Occipital lobe (tissue), 2 donors: ENCODE data around the gene DACH2. TPM values are rescaled to one million over a fixed set of nuclear protein-coding genes. Genes with fewer than 3 reads are reported as not detected.
"Not testable (repeated sequence)": the region's sequence is repeated elsewhere in the genome, so short reads cannot be mapped to it uniquely, and the experiment has no call there.

ENCODE experiments used
- DNase-seq: peaks from one replicate; lab custom pipeline; 2025; lab: John Stamatoyannopoulos, UW
- total RNA-seq: library from RNA; depleted of rRNA; stranded (reverse); fragments of >200 nt; gene quantifications from one replicate; pipeline ENCODE4 v1.2.3, GENCODE V29; 2014

DACH2 gene
- total RNA-seq: 6.4 TPM

DNA sequence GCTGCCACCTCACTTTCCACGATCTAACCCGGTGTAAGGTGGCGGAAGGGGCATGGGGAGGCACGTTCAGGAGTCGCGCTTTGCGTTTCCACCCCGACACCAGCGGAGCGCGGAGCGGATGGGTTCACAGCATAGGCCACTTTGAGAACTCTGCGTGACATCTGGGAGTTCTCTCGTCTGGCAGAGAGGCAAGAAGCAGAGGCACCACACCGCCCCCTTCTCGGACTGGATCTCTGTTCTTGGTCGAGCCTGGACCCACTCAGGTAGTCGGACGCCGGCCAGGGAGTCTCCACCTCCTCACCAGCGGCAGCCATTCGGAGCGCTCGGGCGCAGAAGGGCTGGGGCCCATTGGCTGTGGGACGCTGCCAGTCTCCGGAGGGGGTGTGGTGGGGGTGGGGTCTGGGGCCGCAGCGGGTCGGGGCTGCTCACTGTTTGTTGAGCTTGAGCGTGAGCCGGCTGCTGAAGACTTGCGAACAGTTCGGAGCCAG, at the start of gene DACH2:
DACH2 (plus strand) TSS at position 428 of the 488 bp plus-strand sequence.
- DNase-seq: peak; percentile 56

DNA sequence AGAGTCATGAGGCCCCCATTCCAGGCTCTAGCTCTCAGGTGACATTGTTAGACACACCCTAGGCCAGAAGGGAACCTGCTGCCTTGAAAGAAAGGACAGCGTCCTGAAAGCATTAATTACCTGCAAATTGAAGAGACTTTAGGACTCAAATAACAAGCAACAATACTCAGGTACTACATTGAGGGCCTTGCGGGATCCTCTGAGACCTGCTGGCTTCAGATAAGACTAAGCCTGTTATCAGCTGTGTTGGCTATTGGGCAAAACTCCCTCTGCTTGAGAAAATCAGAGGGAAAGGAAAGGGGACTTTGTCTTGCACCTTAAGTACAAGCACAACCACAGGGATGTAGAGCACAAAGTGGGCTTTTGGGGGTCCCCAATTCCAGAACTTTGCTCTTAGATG, 45.9 kb upstream of the DACH2 start:
- DNase-seq: no peak

DNA sequence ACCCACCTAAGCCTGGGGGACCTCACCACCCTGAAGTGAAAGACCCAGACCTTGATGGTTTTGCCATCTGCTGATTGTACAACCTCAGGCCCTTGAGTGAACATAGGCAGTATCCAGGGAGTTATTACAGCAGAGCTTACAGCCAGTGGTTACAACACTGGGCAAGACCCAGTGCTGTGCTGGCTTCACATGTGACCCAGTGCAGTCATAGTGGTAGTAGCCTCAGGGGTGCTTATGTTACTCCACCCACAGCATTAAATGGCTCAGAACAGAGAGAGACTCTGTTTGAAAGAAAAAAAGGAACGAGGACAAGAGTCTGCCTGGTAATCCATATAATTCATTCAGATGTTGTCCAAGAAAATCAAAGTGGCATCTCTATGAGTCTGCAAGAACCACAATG, 45.2 kb upstream of the DACH2 start:
- no peak for DNase-seq

DNA sequence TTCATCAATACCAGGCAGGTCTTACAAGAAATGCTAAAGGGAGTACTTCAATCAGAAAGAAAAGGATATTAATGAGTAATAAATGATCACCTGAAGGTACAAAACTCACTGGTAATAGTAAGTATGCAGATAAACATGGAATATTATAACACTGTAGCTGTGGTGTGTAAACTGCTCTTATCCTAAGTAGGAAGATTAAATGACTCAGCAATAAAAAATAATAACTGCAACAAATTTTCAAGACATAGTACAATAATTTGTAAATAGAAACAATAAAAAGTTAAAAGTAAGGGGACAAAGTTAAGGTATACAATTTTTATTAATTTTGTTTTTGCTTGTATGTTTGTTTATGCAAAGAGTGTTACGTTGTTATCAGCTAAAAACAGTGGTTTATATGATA, 43.7 kb upstream of the DACH2 start:
- DNase-seq: no peak

DNA sequence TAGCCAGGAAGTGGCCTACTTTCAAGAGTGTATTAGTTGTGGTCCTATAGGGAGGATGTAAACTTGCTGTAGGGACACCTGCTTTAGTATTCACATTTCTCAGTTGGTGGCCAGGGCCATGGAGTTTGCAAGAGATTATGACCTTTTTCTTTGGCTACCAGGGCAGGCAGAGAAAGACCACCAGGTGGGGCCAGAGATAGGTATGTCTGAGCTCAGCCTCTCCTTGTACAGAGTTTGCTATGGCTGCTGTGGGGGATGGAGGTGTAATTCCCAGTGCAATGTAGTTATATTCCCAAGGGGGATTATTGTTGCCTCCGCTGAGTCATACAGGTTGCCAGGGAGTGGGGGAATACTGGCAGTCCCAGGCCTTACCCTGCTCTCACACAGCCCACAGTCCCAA, 26.3 kb upstream of the DACH2 start:
- DNase-seq: no peak

DNA sequence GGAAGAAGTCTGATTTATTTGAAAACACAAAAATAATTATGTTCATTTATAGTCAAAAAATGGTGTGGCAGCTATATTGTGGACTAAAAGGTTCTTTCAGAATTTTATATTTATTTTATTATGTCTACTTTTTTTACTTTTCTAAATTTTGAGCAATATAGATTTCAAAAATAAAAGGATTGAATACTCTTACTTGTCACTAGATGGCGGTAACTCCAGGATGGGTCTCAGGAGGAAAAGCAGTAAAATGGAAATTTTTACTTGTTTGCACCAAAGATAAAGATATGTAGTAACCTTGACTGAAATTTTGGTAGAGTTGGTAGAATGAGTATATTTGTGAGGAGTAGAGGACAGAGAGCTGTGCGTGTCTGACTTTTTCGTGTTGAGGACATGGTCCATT, 14.5 kb upstream of the DACH2 start:
- DNase-seq: no peak

DNA sequence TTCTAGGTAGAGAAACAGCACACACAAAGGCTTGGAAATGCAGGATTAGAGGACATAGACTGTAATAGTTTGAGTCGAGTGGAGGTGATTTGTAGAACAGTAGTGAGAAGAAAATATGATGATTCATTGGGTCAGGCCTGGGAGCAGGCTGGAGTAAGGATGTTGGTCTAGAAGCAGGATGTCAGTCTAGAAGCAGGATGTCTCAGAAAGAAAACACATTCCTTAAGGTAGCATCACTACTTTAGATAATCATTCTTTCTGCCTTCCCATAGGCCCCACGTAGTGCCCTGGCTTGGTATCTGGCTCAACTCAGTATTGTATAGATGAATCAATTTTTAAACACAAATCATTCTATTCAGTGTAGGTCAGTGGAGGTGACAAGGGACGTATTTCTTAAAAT, 11.2 kb upstream of the DACH2 start:
- DNase-seq: no peak

DNA sequence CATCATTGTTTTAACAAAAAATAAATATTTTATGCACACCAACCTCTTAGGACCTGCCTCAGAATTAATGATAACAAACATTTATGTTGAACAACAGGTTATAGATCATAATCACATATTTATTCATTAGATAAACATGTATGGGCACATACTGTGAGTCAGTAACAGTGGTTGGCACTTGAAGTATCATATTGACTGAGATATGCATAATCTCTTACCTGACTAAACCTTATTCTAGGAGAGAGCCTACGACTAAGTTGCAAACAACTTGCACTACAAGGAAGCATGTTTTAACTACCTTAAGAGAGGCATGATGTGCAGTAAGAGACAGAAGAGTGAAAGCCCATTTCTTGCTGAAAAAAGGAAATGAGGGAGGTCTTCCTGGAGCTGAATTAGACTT, 6.5 kb upstream of the DACH2 start:
- no peak for DNase-seq

DNA sequence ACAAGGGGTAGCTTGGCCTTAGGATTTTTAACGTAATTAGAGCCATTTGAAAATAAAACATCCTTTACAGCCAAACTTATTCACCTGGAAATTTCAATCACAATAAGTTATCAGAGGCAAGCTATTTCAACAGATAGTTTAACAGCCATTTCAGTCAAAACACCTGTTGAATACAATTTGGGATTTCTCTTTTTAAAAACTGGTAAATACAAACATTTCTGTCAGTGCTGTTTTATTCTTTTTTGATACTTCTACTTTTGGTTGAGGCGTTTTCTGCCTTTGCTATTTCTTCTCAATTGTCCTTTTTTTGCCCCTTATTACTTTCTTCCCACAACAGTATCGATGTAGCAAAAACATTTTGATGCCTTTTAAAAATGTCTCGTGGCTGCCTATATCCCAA, 2.1 kb upstream of the DACH2 start:
- DNase-seq: no peak

DNA sequence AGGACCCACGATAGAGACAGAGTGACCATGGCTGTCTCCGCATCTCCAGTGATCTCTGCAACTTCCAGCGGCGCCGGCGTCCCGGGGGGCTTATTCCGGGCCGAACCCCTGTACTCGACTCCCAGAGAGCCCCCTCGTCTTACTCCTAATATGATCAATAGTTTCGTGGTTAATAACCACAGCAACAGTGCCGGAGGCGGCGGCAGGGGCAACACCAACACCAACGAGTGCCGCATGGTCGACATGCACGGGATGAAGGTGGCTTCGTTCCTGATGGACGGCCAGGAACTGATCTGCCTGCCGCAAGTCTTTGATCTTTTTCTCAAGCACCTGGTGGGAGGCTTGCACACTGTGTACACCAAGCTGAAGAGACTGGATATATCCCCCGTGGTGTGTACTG, 343 bp downstream of the DACH2 start:
- DNase-seq: no peak

DNA sequence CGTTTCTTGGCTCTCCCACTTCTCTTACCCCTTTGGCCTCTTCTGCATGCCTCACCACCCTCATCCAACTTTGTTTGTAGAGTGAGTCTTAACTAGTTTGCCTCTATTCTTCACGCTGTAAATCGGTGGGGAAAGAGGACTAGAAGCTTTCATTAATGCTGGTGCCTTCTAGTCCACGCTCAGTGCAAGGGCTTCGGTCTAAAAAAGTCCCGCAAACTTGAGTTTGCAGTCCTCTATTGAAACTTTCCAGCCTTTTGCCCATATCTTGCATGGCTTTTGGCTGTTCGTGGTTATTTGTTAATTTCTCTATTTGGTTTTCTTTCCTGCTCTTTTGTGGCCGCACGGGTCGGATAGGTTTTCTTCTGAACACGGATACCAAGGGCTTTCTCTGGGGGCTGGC, 868 bp downstream of the DACH2 start:
- no peak for DNase-seq

DNA sequence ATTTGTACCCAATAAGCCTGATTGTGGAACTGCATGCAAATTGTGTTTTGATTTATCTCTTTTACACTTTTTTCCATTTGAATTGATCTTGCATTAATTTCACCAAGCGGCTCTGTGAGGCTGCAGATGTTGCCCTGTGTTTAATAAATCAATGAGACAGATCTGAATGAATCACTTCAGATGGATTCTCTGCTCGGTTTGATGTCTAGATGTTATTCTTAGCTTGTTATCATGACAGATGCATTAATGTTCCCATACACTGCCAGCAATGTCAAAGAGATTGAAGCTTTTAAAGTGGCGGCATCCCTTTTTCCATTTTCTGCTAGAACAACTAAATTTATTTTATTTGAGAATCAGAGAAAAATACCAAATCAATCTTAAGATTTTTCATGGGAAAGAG, 6.3 kb downstream of the DACH2 start:
- DNase-seq: no peak

DNA sequence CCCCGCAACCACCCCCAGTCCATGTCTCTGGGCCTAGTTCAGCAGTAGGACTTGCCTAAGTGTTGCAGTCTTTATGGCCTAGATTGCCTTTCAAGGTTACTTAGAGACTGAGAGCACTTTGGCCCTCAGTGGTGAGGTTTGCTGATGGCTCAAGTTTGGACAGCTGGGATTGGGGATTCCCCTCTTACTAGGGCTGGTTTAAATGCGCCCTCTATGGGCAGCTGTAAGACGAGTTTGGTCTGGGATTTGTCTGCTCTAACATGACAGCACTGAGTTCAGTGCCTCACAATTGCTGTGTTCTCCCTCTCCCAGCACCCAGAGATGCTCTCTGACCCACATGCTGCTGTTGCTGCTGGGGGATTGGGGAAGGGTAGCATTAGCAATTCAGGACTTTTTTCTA, 23.1 kb downstream of the DACH2 start:
- DNase-seq: no peak

DNA sequence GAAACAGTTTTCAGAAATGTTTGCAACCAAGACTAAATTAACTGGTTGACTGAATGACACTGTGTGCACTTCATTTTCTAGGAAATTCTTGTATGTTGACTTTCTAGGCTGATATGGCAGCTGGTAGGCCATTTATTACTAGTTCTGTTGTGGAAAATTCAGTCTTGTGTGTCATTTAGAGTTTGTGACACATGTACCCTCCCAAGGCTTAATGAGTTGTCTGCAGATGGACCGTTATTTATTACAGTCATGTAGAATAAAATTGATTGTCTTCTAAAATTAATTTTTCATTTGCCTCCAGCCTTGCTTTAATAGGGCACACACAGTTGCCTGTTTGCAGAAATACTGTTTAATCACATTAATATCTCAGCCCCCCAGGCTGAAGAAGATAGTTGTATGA, 30.7 kb downstream of the DACH2 start:
- no peak for DNase-seq

DNA sequence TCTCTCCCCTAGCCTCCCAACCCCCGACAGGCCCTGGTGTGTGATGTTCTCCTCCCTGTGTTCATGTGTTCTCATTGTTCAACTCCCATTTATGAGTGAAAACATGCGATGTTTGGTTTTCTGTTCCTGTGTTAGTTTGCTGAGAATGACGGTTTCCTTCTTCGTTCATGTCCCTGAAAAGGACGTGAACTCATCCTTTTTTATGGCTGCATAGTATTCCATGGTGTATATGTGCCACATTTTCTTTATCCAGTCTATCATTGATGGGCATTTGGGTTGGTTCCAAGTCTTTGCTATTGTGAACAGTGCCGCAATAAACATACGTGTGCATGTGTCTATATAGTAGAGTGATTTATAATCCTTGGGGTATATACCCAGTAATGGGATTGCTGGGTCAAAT, 33.1 kb downstream of the DACH2 start:
- not testable (repeated sequence) for DNase-seq

DNA sequence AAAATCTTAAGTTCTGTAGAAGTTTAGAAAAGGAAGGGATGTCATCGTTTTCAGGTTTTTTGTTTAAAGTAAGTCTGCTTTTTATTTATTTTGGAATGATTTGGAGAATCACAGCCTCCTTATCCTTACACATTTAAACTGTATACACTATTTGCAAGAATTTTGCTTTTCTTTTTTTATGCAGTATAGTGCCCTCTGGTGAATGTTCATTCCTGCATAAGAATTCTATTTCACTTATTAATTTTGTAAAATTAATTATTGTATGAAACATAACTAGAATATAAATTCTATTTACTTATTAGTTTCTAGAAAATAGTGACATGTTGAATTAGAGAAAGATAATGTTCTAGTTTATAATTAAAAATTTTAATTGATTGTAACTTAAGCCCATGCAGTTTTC, 44.6 kb downstream of the DACH2 start:
- DNase-seq: no peak

DNA sequence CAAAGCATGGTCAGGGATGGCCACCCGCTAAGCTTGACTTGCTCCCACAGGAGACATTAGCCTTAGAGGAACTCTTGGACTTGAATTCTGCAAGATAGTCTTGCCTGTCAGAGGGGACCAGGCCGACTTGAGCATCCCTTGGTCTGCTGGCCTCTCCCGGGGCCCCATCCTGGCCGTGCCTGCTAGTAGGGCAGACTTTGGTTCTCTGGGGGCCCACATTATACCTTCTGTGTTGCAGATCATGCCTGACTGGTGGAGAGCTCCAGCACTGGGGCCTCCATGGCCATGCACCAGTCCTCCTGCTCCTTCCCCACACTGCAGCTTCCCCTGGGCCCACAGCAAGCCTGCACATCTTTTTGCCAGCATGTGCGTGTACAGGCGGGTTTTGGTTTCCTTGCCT, 46.5 kb downstream of the DACH2 start:
- DNase-seq: no peak

DNA sequence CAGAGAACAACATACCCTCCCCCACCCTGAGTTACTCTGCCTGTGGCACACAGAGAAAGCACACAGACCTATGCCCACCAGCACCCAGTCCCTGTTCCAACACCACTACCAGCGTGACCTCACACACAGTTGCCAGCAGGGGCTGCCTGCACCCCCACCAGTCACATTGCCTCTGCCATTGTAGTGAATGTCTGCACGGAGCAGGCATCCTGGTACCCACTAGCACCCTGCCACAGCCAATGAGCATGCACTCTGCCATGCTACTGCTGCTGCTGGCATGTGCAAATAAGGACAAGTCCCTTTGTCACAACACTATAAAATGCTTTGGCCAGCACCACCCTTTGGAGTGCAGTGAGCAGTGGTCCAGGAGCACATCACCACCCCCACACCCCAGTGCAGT, 47.1 kb downstream of the DACH2 start:
- no peak for DNase-seq

DNA sequence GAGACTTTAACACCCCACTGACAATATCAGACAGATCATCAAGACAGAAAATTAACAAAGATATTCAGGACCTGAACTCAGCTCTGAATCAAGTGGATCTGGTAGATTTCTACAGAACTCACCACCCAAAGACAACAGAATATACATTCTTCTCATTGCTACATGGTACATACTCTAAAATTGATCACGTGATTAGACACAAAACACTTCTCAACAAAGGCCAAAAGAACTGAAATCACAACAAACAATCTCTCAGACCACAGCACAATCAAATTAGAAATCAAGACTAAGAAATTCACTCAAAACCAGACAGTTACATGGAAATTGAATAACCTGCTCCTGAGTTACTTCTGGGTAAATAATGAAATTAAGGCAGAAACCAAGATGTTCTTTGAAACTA, 49.6 kb downstream of the DACH2 start:
- no peak for DNase-seq

DNA sequence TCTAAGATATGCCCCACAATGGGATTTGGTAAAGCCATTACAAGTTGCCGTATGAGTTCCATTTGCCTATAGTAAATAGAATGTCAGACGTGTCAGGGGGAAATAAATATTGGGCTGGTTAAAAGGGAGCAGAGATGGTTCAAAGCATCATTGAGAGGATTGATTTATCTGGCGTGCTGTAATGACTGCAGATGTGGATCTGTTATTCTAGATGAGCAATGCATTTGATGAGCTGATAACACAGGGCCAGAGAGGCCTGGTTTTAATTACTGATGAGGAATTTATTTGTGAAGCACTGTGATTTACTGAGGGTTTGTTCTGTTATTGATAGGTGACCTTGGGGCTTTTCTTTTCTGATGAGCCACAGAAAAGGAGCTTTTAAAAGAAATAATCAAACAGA, 62.5 kb downstream of the DACH2 start:
- no peak for DNase-seq

DNA sequence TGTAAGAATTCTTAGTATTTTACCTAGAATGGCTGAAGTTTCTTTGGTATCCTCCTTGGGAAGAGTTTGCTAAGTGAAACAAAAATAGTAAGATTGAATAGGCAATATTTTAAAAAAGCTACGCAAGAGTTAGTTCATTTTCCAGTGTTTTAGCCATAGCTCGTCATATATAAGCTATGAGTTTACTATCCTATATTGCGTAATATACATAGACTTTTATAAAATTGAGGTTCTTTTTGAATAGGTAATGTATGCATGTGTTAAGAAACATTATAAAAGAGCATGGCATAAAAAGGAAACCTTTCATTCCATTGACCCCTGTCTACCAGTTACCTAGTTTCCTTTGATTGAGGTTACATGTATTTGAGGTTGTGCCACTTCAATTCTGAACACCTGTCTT, 67.0 kb downstream of the DACH2 start:
- no peak for DNase-seq

DNA sequence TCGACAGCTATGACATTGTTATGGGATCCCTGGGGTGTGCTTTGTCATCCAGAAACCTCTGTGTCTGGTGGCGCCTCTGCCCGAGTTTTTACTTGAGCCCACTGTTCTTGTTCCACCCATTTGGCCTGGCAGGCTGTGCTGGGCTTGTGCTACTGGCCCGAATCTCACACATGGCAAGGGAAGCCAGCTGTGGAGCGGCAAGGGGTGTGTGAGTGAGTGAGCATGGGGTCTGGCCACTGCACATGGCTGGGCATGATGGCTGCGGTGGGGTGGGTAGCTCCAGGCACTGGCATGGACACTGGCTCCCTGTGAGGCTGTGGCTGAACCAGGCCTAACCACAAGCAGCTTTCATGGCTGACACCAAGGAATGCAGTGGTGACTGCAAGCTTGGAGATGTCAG, 89.2 kb downstream of the DACH2 start:
- DNase-seq: no peak

DNA sequence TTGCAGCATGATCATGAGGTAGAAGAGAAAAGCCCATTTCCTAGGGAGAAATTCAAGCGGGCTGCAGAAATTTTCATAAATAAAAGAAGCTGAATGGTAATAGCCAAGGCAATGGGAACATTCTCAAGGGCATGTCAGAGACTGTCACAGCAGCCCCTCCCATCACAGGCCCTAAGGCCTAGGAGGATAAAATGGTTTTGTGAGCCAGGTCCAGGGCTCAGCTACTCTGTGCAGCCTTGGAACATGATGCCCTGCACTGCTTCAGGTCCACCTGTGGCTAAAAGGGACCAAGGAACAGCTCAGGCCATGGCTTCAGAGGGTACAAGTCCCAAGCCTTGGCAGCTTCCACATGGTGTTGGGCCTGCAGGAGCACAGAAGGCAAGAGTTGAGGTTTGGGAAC, 93.3 kb downstream of the DACH2 start:
- DNase-seq: no peak

DNA sequence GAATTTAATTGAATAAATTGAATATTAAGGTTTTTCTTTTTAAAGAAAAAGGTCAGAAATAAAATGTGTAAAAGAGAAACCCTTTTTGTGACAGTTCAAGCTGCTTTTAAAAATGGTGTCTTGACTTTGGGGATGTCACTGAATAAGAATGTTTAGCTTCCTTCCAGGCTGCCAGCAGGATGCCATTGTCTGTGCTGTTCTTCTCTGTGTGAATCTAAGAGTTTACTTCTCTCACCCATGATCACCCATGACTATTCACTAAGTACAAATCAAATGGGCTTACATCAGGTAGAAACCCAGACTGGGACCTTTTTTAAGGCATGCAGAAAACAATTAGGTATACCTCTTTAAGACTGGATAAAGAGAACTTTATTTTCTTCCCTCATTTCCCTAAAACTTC, 115.3 kb downstream of the DACH2 start:
- DNase-seq: no peak

DNA sequence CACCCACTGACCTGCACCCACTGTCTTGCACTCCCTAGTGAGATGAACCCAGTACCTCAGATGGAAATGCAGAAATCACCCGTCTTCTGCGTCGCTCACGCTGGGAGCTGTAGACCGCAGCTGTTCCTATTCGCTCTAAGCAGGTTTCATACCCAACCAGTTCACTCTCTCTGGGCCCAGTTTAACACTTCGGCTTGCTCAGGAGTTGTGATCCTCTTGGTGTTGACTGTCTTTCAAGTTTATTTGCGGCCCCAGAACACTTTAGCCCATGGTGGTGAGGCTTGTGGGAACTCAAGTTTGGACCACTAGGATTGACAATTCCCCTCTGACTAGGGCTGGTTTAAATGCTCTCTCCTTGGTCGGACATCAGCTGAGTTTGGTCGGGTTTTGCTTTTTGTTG, 147.0 kb downstream of the DACH2 start:
- DNase-seq: no peak
